WTC11 (cell line): Measurements from ENCODE around the gene SMAD3.

Experiments
- CBFB ChIP-seq: sonication (generic); formaldehyde crosslinking; IDR thresholded peaks from 2 replicates; pipeline ENCODE4 v1.8.1; 2022; ENCODE audit warnings: mild to moderate bottlenecking, low read depth, missing genetic modification reagents
- CREM ChIP-seq: sonication (generic); formaldehyde crosslinking; IDR thresholded peaks from 2 replicates; pipeline ENCODE4 v1.8.1; 2022; ENCODE audit warnings: mild to moderate bottlenecking, missing genetic modification reagents, moderate library complexity
- ETV6 ChIP-seq: sonication (generic); formaldehyde crosslinking; IDR thresholded peaks from 2 replicates; pipeline ENCODE4 v1.8.1; 2022; ENCODE audit warnings: mild to moderate bottlenecking, missing genetic modification reagents
- KAT7 ChIP-seq: sonication (generic); formaldehyde crosslinking; IDR thresholded peaks from 2 replicates; pipeline ENCODE4 v1.8.1; 2023; ENCODE audit warnings: missing genetic modification reagents, mild to moderate bottlenecking, borderline replicate concordance
- NFYB ChIP-seq: sonication (generic); formaldehyde crosslinking; conservative IDR thresholded peaks from 2 replicates; pipeline ENCODE4 v1.8.0; 2022; ENCODE audit warnings: low read depth, missing genetic modification reagents
- NR3C1 ChIP-seq: sonication (generic); formaldehyde crosslinking; conservative IDR thresholded peaks from 2 replicates; pipeline ENCODE4 v1.8.1; 2023; ENCODE audit warnings: low read depth, mild to moderate bottlenecking, missing genetic modification reagents
- TEAD1 ChIP-seq: sonication (generic); formaldehyde crosslinking; IDR thresholded peaks from 2 replicates; pipeline ENCODE4 v1.8.0; 2022; ENCODE audit warnings: mild to moderate bottlenecking, missing genetic modification reagents
- ZNF121 ChIP-seq: sonication (generic); formaldehyde crosslinking; IDR thresholded peaks from 2 replicates; pipeline ENCODE4 v1.8.0; 2023; ENCODE audit warnings: missing genetic modification reagents
- TF ChIP-seq, protein P1 (sequence below): fragments of 200-600 bp; IDR thresholded peaks from 2 replicates; pipeline ENCODE4 v1.8.0; 2022; ENCODE audit warnings: antibody characterized with exemption
- TF ChIP-seq, protein P2 (sequence below): sonication (generic); formaldehyde crosslinking; IDR thresholded peaks from 2 replicates; pipeline ENCODE4 v1.8.1; 2022; ENCODE audit warnings: low read depth, missing genetic modification reagents, borderline replicate concordance
- TF ChIP-seq, protein P3 (sequence below): sonication (generic); formaldehyde crosslinking; IDR thresholded peaks from 2 replicates; pipeline ENCODE4 v1.8.0; 2022; ENCODE audit warnings: mild to moderate bottlenecking, missing genetic modification reagents

DNA sequence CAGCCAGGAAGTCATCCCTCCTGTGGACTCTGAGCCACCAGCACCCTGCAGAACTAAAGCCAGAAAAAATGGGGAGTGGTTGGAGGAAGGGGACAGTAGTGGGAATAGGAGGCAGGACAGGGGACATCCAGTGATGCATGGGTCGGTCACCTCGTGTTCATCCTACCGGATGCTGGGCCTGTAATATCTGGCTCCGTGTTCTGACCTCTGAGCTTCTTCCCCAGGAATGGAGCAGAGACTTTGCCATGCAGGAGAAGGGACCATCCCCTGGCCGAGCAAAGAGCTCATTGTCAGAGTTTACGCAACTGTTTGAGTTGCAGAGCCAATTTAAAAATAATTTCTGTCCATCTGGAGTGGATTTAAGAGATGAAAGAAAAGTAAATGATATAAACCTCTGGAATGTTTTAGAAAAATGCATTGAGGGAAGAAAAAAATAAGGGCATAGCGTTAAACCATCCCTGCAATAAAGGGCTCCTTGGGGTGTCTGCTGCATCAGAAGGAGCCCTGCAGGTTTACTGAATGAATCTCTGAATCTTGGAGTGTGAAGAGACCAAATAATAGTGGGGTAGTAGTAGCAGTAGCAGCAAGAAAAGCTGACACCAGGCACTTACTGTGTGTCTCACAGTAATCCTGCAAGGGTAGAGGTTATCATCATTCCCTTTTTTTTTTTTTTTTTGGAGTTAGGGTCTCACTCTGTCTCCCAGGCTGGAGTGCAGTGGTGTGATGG lies 118.2 kb downstream of the SMAD3 start:
- TF ChIP-seq, protein P1, sequence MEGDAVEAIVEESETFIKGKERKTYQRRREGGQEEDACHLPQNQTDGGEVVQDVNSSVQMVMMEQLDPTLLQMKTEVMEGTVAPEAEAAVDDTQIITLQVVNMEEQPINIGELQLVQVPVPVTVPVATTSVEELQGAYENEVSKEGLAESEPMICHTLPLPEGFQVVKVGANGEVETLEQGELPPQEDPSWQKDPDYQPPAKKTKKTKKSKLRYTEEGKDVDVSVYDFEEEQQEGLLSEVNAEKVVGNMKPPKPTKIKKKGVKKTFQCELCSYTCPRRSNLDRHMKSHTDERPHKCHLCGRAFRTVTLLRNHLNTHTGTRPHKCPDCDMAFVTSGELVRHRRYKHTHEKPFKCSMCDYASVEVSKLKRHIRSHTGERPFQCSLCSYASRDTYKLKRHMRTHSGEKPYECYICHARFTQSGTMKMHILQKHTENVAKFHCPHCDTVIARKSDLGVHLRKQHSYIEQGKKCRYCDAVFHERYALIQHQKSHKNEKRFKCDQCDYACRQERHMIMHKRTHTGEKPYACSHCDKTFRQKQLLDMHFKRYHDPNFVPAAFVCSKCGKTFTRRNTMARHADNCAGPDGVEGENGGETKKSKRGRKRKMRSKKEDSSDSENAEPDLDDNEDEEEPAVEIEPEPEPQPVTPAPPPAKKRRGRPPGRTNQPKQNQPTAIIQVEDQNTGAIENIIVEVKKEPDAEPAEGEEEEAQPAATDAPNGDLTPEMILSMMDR, result no peak
- no peak for TF ChIP-seq ZNF121 (CRISPR knock-in tag)
- TF ChIP-seq CREM, result no peak
- TF ChIP-seq, protein P2, sequence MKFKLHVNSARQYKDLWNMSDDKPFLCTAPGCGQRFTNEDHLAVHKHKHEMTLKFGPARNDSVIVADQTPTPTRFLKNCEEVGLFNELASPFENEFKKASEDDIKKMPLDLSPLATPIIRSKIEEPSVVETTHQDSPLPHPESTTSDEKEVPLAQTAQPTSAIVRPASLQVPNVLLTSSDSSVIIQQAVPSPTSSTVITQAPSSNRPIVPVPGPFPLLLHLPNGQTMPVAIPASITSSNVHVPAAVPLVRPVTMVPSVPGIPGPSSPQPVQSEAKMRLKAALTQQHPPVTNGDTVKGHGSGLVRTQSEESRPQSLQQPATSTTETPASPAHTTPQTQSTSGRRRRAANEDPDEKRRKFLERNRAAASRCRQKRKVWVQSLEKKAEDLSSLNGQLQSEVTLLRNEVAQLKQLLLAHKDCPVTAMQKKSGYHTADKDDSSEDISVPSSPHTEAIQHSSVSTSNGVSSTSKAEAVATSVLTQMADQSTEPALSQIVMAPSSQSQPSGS (CRISPR knock-in tag), result no peak
- TF ChIP-seq TEAD1 (CRISPR knock-in tag), result no peak
- TF ChIP-seq NFYB (CRISPR knock-in tag), result no peak
- no peak for TF ChIP-seq ETV6 (CRISPR knock-in tag)
- TF ChIP-seq CBFB (CRISPR knock-in tag), result no peak
- no peak for TF ChIP-seq KAT7
- TF ChIP-seq NR3C1 (CRISPR knock-in tag), result no peak
- TF ChIP-seq, protein P3, sequence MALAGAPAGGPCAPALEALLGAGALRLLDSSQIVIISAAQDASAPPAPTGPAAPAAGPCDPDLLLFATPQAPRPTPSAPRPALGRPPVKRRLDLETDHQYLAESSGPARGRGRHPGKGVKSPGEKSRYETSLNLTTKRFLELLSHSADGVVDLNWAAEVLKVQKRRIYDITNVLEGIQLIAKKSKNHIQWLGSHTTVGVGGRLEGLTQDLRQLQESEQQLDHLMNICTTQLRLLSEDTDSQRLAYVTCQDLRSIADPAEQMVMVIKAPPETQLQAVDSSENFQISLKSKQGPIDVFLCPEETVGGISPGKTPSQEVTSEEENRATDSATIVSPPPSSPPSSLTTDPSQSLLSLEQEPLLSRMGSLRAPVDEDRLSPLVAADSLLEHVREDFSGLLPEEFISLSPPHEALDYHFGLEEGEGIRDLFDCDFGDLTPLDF (CRISPR knock-in tag), result no peak
